Stimulated activated naive CD8-positive, alpha-beta T cell treated with anti-CD3 and anti-CD28 coated beads, Interleukin-15, amount 100 ng/mL, for 72 hours (primary cell): Measurements from ENCODE around the gene GSAP.
A peak's percentile ranks its signal among the peaks of the same experiment; 100 is the strongest.

Experiments
- ATAC-seq: fragments of 150-1000 bp; cut with Tn5 transposase; 2 replicates; pipeline ENCODE4 v1.10.0; 2021; ENCODE audit warnings: mild to moderate bottlenecking, moderate library complexity
- DNase-seq, 2 donors: peaks; one replicate each; pipeline ENCODE4 v3.0.0; 2021 to 2022
- H3K27ac Mint-ChIP-seq, 2 donors: one replicate each; pipeline ENCODE4 v1.8.0; 2022; ENCODE audit warnings: mild to moderate bottlenecking in 2 of 2, mixed read lengths in 2 of 2, moderate library complexity in 2 of 2
- H3K27me3 Mint-ChIP-seq: one replicate; pipeline ENCODE4 v1.8.0; 2022; ENCODE audit warnings: mixed read lengths
- H3K4me1 Mint-ChIP-seq: one replicate; pipeline ENCODE4 v1.8.0; 2022; ENCODE audit warnings: mild to moderate bottlenecking, mixed read lengths
- H3K4me3 Mint-ChIP-seq, 2 donors: one replicate each; pipeline ENCODE4 v1.8.0; 2022; ENCODE audit warnings: mild to moderate bottlenecking in 2 of 2, mixed read lengths in 2 of 2, moderate library complexity in 1 of 2
- H3K9me3 Mint-ChIP-seq, 2 donors: one replicate each; pipeline ENCODE4 v1.8.0; 2022; ENCODE audit warnings: mixed read lengths in 2 of 2

The GSAP gene

DNA sequence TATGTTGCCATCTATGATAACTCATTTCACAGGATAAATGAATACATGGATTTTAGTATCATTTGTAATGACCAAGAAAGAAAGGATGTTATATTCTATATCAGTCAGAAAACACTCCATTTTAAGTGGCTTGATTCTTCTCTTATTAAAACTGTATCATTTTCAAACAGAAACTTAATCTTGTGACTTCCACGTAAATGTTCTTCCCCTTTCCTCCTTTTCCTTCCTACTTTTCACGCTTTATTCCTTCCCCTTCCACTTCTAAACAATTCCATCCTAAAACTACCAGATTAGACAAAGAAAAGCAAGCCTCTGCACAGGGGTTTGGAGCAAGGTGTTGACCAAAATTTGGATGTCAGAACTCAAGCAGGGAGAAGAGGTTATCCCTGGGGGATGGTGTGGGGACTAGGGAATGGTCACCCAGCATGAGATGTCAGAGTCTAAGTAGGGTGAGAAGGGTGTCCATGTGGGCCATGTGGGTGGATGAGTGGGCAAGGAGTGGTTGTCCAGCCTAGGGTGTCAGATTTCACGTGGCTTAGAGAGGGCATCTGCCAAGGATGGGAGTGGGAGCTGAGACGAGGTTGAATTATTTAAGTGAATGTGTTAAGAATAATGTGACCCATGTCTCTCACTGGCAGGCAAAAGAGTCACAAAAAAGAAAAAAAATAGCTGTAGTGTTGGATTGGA lies 5.0 kb upstream of the GSAP start:
- Mint-ChIP-seq H3K9me3 (no peaks in the 10 kb centered on the region), H3K27ac (no peak overlapping the region), H3K4me1 (peaks cover 26% of the 10 kb centered on the region), H3K4me3 (no peak overlapping the region), H3K27me3 (peaks cover 24% of the 10 kb centered on the region)
- ATAC-seq (no peak), DNase-seq (no peak)

DNA sequence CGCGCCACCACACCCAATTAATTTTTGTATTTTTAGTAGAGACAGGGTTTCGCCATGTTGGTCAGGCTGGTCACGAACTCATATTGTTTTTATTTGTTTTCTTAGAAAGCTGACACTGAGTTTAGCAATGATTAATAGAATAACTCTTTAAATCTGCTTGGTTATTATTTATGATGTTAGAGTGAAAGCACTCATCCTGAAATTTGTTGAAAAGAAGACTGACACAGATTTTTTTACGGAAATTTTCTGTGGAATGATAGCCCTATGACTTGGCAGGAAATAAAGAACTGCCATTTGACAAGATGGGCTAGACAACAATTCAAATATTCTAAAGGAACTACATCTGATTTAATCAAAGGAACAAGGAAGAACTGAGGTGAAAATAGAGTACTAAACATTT lies 4.3 kb upstream of the GSAP start:
- no peaks in the 10 kb centered on the region for H3K9me3 Mint-ChIP-seq
- ATAC-seq = no peak
- no peak for DNase-seq
- H3K27me3 Mint-ChIP-seq = peaks cover 24% of the 10 kb centered on the region
- no peak overlapping the region for H3K4me3 Mint-ChIP-seq
- H3K27ac Mint-ChIP-seq = no peak overlapping the region
- peaks cover 26% of the 10 kb centered on the region for H3K4me1 Mint-ChIP-seq

DNA sequence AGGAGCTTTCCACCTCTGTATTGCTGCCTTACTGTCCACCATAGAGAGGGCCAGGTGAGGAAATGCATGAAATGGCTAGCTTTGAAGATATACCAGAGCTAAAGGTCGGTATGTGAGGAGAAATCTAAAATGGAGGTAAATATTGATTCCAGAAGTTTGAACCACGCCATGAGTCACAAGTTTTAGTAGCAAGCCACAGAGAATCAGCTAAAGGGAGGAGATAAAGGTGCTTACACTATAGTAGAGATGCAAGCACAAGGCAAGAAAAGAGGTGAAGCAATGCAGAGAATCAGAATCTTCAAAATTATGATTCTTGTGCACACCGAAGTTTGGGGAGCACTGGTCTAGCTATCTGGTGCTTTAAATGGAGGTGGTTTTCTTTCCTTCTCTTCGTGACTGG lies 3.0 kb upstream of the GSAP start:
- Mint-ChIP-seq H3K4me1 (peaks cover 35% of the 10 kb centered on the region), H3K27ac (peak overlapping the region in 1 of 2 donors; percentile 49), H3K4me3 (no peak overlapping the region), H3K27me3 (peaks cover 24% of the 10 kb centered on the region), H3K9me3 (no peaks in the 10 kb centered on the region)
- peak; percentile 46 for ATAC-seq
- DNase-seq = no peak

DNA sequence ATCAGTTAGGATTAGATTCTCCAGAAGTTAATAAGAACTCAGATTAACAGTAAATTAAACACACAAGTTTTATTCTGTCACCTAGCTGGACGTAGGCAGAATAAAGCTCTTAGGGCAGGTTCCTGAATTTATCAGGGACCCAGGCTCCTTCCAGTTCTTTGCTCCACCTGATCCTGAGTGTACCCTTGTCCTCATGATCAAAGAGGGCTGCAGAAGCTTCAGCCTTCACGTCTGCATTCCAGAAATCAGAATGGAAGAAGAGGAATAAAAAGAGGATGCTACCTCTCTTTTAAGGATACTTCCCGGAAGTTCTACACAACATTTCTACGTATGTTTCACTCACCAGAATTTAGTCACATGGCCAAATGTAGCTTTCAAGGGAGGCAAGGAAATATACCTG lies 1.7 kb upstream of the GSAP start:
- ATAC-seq = no peak
- Mint-ChIP-seq H3K4me3 (no peak overlapping the region), H3K4me1 (peaks cover 44% of the 10 kb centered on the region), H3K9me3 (no peaks in the 10 kb centered on the region), H3K27me3 (peaks cover 24% of the 10 kb centered on the region), H3K27ac (peak overlapping the region in 1 of 2 donors; percentile 79)
- no peak for DNase-seq

DNA sequence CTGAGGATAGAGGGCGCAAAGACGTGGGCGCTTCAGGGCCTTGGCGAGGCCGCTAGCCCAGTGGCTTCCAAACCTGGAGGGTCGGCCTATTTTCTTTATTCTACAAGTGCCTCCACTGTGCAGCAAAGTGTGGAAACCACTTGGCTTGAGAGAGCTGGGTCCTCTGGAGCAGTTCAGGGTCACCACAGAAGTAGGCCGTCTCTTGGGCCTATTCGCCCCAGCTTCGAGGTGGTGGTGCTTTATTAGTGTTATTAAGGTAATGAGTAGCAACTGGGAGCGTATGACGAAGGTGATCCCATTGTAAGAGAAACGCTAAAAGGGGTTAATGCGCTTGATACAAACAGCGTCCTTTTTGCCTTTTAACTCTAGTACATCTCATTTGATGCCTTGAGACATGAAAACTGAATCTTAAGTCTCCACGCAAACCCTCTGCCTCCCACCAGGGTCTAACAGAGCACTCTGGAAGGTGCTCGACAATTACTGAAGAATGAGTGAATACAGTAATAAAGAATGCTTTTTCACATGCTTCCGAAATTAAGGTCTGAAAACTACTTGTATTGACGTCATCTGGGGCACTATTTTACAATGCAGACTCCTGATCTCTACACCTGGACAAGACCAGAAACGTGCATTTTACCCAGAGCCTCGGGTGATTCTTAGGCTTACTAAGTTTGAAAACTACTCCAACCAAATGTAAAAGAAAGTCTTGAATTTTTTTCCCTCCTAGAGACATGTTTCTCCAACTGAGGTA lies 647 bp upstream of the GSAP start:
- no peaks in the 10 kb centered on the region for H3K9me3 Mint-ChIP-seq
- no peak for ATAC-seq
- H3K4me3 Mint-ChIP-seq = peak overlapping the region; percentile 66 to 77
- H3K27ac Mint-ChIP-seq = peak overlapping the region; percentile 72 to 76
- peaks cover 16% of the 10 kb centered on the region for H3K27me3 Mint-ChIP-seq
- no peak for DNase-seq
- H3K4me1 Mint-ChIP-seq = peaks cover 48% of the 10 kb centered on the region

DNA sequence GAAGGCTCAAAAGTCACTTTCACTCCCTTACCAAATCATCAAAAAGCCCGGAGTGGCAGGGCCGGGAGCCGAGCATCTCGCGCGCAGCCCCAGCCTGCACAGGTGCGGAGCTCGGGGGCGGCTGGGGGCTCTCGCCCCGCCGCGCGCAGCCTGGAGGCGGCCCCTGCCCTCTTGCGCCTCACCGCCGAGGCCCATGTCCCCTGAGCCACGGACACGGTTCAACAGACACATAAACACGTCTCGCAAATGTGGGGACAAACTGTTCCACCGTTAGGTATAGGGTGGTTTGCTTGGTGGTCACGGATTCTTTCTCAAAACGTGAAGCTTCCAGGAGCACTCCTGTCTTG lies 700 bp downstream of the GSAP start:
- no peak for DNase-seq
- Mint-ChIP-seq H3K4me3 (peak overlapping the region; percentile 66 to 77), H3K27ac (peak overlapping the region in 1 of 2 donors; percentile 34), H3K4me1 (peaks cover 48% of the 10 kb centered on the region), H3K9me3 (no peaks in the 10 kb centered on the region), H3K27me3 (peaks cover 16% of the 10 kb centered on the region)
- peak; percentile 50 for ATAC-seq

- ATAC-seq (no peak), DNase-seq (no peak)
- Mint-ChIP-seq H3K4me3 (no peak overlapping the region), H3K27me3 (peaks cover 16% of the 10 kb centered on the region), H3K9me3 (no peaks in the 10 kb centered on the region), H3K27ac (no peak overlapping the region), H3K4me1 (peaks cover 43% of the 10 kb centered on the region)
Observed at GRCh38 chr7:77413861-77414424, 2.2 kb downstream of the GSAP start.

DNA sequence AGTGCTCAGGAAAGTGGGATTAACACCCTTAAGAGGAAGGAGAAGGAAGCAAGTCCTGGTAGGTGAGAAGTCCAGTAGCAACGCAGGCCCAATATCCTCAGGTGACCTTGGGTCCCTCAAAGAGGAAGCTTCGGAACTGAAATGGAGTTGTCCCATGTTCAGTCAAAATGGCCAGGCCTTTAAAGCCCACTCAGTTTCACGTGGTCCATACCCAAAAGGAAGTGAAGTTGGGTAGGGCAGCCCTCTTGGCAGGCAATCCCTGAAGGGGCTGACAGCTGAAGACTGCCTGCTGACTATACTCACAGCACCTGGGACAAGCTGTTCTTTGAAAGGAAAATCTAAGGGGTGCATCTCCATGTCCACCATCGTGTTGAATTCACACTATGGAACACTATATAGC lies 3.0 kb downstream of the GSAP start:
- H3K4me1 Mint-ChIP-seq = peaks cover 34% of the 10 kb centered on the region
- no peak overlapping the region for H3K27ac Mint-ChIP-seq
- H3K27me3 Mint-ChIP-seq = peaks cover 13% of the 10 kb centered on the region

GRCh38 chr7:77409739-77410547 lies 6.2 kb downstream of the GSAP start:
- Mint-ChIP-seq H3K4me1 (peaks cover 20% of the 10 kb centered on the region), H3K4me3 (no peak overlapping the region), H3K27me3 (no peaks in the 10 kb centered on the region), H3K27ac (no peak overlapping the region), H3K9me3 (no peaks in the 10 kb centered on the region)
- no peak for DNase-seq
- ATAC-seq = no peak

More for the DNA sequence above, 3.0 kb downstream of the GSAP start:
- Mint-ChIP-seq H3K4me3 (no peak overlapping the region), H3K9me3 (no peaks in the 10 kb centered on the region)
- ATAC-seq (no peak), DNase-seq (no peak)

GRCh38 chr7:77409005-77409738 lies 7.0 kb downstream of the GSAP start:
- Mint-ChIP-seq H3K4me3 (no peak overlapping the region), H3K4me1 (peaks cover 14% of the 10 kb centered on the region), H3K27ac (no peak overlapping the region), H3K9me3 (no peaks in the 10 kb centered on the region), H3K27me3 (no peaks in the 10 kb centered on the region)
- no peak for DNase-seq
- ATAC-seq = no peak

DNA sequence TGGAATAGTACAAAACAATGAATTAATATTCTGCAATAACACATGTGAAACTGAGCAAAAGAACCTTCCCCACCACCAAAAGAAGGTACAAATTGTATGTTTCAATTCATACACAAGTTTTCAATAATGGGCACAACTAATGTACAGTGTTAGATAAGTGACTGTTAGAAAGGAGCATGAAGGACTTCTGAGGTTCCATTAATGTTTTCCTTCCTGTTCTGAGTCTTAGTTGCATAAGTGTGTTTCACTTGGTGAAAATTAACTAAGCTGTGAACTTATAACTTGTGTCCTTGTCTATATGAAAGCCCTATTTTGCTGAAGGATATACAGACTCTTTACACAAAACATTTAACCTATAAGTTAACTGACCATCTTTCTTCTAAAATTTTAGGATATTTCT lies 8.2 kb downstream of the GSAP start:
- no peak overlapping the region for H3K4me3 Mint-ChIP-seq
- DNase-seq = no peak
- H3K27me3 Mint-ChIP-seq = no peaks in the 10 kb centered on the region
- no peaks in the 10 kb centered on the region for H3K9me3 Mint-ChIP-seq
- no peak for ATAC-seq
- H3K4me1 Mint-ChIP-seq = peaks cover 6% of the 10 kb centered on the region
- H3K27ac Mint-ChIP-seq = no peak overlapping the region

GRCh38 chr7:77406421-77406820 lies 9.7 kb downstream of the GSAP start:
- Mint-ChIP-seq H3K4me1 (no peaks in the 10 kb centered on the region), H3K9me3 (no peaks in the 10 kb centered on the region), H3K27me3 (no peaks in the 10 kb centered on the region), H3K27ac (no peak overlapping the region), H3K4me3 (no peak overlapping the region)
- no peak for DNase-seq
- ATAC-seq = no peak

GRCh38 chr7:77404641-77405040 lies 11.5 kb downstream of the GSAP start:
- Mint-ChIP-seq H3K27ac (no peak overlapping the region), H3K4me1 (peaks cover 5% of the 10 kb centered on the region), H3K4me3 (no peak overlapping the region)

DNA sequence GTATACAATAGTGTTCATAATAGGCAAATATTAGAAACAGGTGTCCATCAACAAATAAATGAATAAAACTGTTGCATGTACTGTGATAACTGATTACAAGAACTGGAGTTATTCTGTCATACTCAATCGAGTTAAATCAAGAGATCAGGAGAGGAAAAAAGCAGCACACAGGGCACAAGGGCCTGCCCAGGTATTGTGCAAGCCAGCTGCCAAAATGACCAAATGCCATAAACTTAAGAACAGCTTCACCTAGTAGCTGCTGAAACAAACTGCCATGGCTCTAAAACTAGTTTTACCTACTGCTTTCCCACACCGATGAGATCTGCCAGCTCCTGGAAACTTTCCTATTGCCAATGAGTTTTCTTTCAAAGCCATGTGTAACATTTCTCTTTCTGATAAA lies 12.2 kb downstream of the GSAP start:
- no peak for DNase-seq
- Mint-ChIP-seq H3K4me1 (peaks cover 5% of the 10 kb centered on the region), H3K9me3 (no peaks in the 10 kb centered on the region), H3K4me3 (no peak overlapping the region), H3K27ac (no peak overlapping the region), H3K27me3 (no peaks in the 10 kb centered on the region)
- no peak for ATAC-seq

More at GRCh38 chr7:77404641-77405040, 11.5 kb downstream of the GSAP start:
- no peaks in the 10 kb centered on the region for H3K9me3 Mint-ChIP-seq
- ATAC-seq (no peak), DNase-seq (no peak)
- H3K27me3 Mint-ChIP-seq = no peaks in the 10 kb centered on the region

- H3K4me3 Mint-ChIP-seq = no peak overlapping the region
- H3K4me1 Mint-ChIP-seq = peaks cover 5% of the 10 kb centered on the region
- ATAC-seq (no peak), DNase-seq (no peak)
- no peak overlapping the region for H3K27ac Mint-ChIP-seq
- H3K9me3 Mint-ChIP-seq = no peaks in the 10 kb centered on the region
- no peaks in the 10 kb centered on the region for H3K27me3 Mint-ChIP-seq
Observed at GRCh38 chr7:77402818-77403217, 13.3 kb downstream of the GSAP start.
